Ovary (tissue), 9 donors: ENCODE measurements around the gene WASF3. TPM values are rescaled to one million over a fixed set of nuclear protein-coding genes. Genes with fewer than 3 reads are reported as not detected.

Experiments used
- DNase-seq, 5 donors: peaks; one replicate each; pipeline ENCODE4 v3.0.0-alpha.2; 2019 to 2020
- H3K27ac ChIP-seq, 2 donors: fragments of 200-600 bp; one replicate each; pipeline versions ENCODE4 v1.5.1 to v1.8.0; 2019 to 2022
- H3K27me3 ChIP-seq: fragments of 200-600 bp; one replicate; pipeline ENCODE4 v1.8.0; 2022
- H3K36me3 ChIP-seq: fragments of 200-600 bp; sonication (generic); one replicate; pipeline ENCODE4 v1.5.1; 2019
- H3K4me1 ChIP-seq: one replicate; pipeline ENCODE4 v1.8.1; 2013; ENCODE audit warnings: mild to moderate bottlenecking, moderate library complexity; ENCODE audit not compliant: insufficient read depth
- H3K4me3 ChIP-seq: fragments of 200-600 bp; sonication (generic); one replicate; pipeline ENCODE4 v1.5.1; 2017
- H3K9me3 ChIP-seq, 2 donors: fragments of 200-600 bp in 1 of 2; sonication (generic) in 1 of 2; one replicate each; pipeline versions ENCODE4 v1.5.1 to v1.8.1; 2013 to 2019; ENCODE audit warnings: mild to moderate bottlenecking in 1 of 2, moderate library complexity in 1 of 2
- EP300 ChIP-seq: sonication (generic); formaldehyde crosslinking; IDR thresholded peaks from one replicate; pipeline ENCODE4 v1.6.1; 2017; ENCODE audit warnings: antibody characterized with exemption
- POLR2A ChIP-seq: fragments of 450-650 bp; IDR thresholded peaks from one replicate; pipeline ENCODE4 v1.6.1; 2017; ENCODE audit warnings: antibody characterized with exemption, mild to moderate bottlenecking, moderate library complexity
- WGBS, 3 donors: extraction: QIAGEN DNeasy Blood & Tissue Kit in 1 of 3; methylation state at CpG; one replicate each; pipeline versions ENCODE4 v1.1.5 to v1.1.7; 2013 to 2017; 5-methylcytosine and 5-hydroxymethylcytosine counted together
- intact Hi-C, 4 donors: fragments of 100-400 bp; cut with DNase I; formaldehyde crosslinking; loops; one replicate each; pipeline versions ENCODE4 v1.11.0 to v1.15.1; 2022 to 2023
- polyA plus RNA-seq, 2 donors: library from polyadenylated mRNA; stranded (reverse); fragments of 200-250 nt in 1 of 2; fragments of 350-450 nt in 1 of 2; fragmentation: Illumina TruSeq in 1 of 2; extraction: RNeasy Lipid Tissue Mini Kit (QIAGEN cat#74804) in 1 of 2; gene quantifications; one replicate each; pipeline ENCODE4 v1.2.3, GENCODE V29; 2013 to 2014
- total RNA-seq, 7 donors: library from RNA; depleted of rRNA in 2 of 7; stranded (reverse); fragments of >200 nt in 2 of 7; fragmentation: NEBNext Ultra II Directional in 3 of 7; extraction: Animal tissue kit (Norgen Biotek cat#: 25700) in 3 of 7; gene quantifications; one replicate each; pipeline versions ENCODE4 v1.1.0 to v1.2.4, GENCODE V29; 2016 to 2023
- TF ChIP-seq, protein P1 (sequence below), 3 donors: fragments of 450-650 bp in 2 of 3; fragments of 200-600 bp in 1 of 3; IDR thresholded peaks; one replicate each; pipeline versions ENCODE4 v1.5.1 to v1.8.0; 2016 to 2022; ENCODE audit warnings: antibody characterized with exemption in 3 of 3, mild to moderate bottlenecking in 1 of 3
- donor health status: DM: no; HTN: no; CAD: no; lungs with moderate emphysema.
- donor health status: DM: no; HTN: no; CAD: no.
- donor health status: Bipolar disorder and iron deficiency.
- donor health status: DM: yes; HTN: yes; CAD: no.
- donor health status: DM: no; HTN: no; CAD: no.
- donor health status: DM: yes; HTN: yes; CAD: no.

The WASF3 gene
- total and polyA plus RNA-seq, 9 donors = 11.5 to 37.1 (median 33.7) TPM

DNA sequence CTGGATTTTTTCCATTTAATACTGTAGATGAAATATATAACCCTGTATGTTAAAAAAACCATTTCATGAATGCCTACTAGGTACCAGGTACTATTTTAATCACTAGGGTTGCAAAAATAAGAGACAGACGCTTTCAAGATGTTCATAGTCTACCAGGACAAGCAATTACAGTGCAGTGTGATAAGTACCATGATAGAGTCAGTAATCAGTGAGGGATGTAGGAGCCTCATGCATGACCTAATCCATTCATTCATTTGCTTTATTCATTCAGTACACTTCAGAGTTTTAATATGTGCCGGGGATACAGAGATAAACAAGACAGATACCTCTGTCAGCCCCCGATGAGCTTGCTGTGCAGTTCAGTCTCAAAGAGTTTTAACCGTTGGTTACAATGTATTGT lies 3.0 kb downstream of the WASF3 start:
- no peak overlapping the region for H3K27ac ChIP-seq
- TF ChIP-seq EP300 = no peak
- TF ChIP-seq, protein P1, sequence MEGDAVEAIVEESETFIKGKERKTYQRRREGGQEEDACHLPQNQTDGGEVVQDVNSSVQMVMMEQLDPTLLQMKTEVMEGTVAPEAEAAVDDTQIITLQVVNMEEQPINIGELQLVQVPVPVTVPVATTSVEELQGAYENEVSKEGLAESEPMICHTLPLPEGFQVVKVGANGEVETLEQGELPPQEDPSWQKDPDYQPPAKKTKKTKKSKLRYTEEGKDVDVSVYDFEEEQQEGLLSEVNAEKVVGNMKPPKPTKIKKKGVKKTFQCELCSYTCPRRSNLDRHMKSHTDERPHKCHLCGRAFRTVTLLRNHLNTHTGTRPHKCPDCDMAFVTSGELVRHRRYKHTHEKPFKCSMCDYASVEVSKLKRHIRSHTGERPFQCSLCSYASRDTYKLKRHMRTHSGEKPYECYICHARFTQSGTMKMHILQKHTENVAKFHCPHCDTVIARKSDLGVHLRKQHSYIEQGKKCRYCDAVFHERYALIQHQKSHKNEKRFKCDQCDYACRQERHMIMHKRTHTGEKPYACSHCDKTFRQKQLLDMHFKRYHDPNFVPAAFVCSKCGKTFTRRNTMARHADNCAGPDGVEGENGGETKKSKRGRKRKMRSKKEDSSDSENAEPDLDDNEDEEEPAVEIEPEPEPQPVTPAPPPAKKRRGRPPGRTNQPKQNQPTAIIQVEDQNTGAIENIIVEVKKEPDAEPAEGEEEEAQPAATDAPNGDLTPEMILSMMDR (IDR thresholded peaks at IDR 0.05) = no peak
- TF ChIP-seq POLR2A = no peak
- WGBS, 3 donors = 92 to 93% (median 92%) methylated on average over 4 of the region's 4 CpGs
- H3K27me3 ChIP-seq = no peaks in the 10 kb centered on the region
- H3K4me3 ChIP-seq = no peak overlapping the region
- H3K4me1 ChIP-seq = no peaks in the 10 kb centered on the region
- DNase-seq = no peak
- H3K36me3 ChIP-seq = no peaks in the 10 kb centered on the region
- H3K9me3 ChIP-seq = no peaks in the 10 kb centered on the region
- intact Hi-C loops = no loop called here

DNA sequence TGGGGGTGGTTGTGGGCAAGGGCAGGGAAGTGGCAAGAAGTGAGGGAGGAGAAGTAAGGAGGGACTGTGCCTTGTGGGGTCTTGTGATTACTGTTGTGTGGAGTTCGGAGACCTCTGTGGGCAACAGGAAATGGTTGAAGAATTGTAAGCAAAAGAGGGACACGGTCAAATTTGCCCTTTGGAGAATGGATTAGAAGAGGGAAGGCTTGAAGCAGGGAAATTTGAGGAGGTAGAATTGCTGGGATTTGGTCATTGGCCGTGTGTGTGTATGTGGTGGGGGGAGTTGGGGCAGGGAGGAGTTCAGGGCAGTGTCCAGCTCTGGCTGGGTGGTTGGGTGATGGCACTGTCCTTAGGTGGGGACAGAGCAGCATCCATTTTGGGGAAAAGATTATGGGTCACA lies 3.6 kb downstream of the WASF3 start:
- DNase-seq = no peak
- Histone ChIP-seq H3K4me1 (no peaks in the 10 kb centered on the region), H3K36me3 (no peaks in the 10 kb centered on the region), H3K27me3 (no peaks in the 10 kb centered on the region), H3K27ac (no peak overlapping the region), H3K9me3 (no peaks in the 10 kb centered on the region), H3K4me3 (no peak overlapping the region)
- intact Hi-C loops = no loop called here
- no peak for TF ChIP-seq POLR2A
- no peak for TF ChIP-seq EP300
- TF ChIP-seq, protein P1 (IDR thresholded peaks at IDR 0.05) = no peak
- 73 to 76% (median 75%) methylated on average over 3 of the region's 3 CpGs for WGBS, 3 donors

GRCh38 chr13:26561651-26562511 lies 4.4 kb downstream of the WASF3 start:
- H3K27me3 ChIP-seq = no peaks in the 10 kb centered on the region
- no peak for TF ChIP-seq POLR2A
- TF ChIP-seq, protein P1 (IDR thresholded peaks at IDR 0.05) = no peak
- no peak for TF ChIP-seq EP300
- intact Hi-C loops = no loop called here
- WGBS, 3 donors = 53 to 58% (median 54%) methylated on average over 8 of the region's 8 CpGs
- H3K36me3 ChIP-seq = no peaks in the 10 kb centered on the region
- H3K4me3 ChIP-seq = no peak overlapping the region
- no peak for DNase-seq
- no peak overlapping the region for H3K27ac ChIP-seq
- no peaks in the 10 kb centered on the region for H3K9me3 ChIP-seq
- no peaks in the 10 kb centered on the region for H3K4me1 ChIP-seq

- H3K4me3 ChIP-seq = no peak overlapping the region
- H3K27me3 ChIP-seq = no peaks in the 10 kb centered on the region
Measured at GRCh38 chr13:26562512-26562890, 5.0 kb downstream of the WASF3 start.

More at GRCh38 chr13:26562512-26562890, 5.0 kb downstream of the WASF3 start:
- DNase-seq = no peak
- H3K36me3 ChIP-seq = no peaks in the 10 kb centered on the region
- H3K27ac ChIP-seq = no peak overlapping the region
- 50 to 90% (median 57%) methylated on average over 2 of the region's 2 CpGs for WGBS, 3 donors
- intact Hi-C loops = no loop called here
- no peaks in the 10 kb centered on the region for H3K9me3 ChIP-seq
- H3K4me1 ChIP-seq = no peaks in the 10 kb centered on the region
- TF ChIP-seq POLR2A (no peak), EP300 (no peak)
- TF ChIP-seq, protein P1 (IDR thresholded peaks at IDR 0.05) = no peak
